Osteocyte (in vitro differentiated cells): ENCODE data around the gene GAL3ST2. TPM values are rescaled to one million over a fixed set of nuclear protein-coding genes. Genes with fewer than 3 reads are reported as not detected.

ENCODE experiments used
- DNase-seq: peaks from one replicate; pipeline ENCODE4 v3.0.0; 2021; ENCODE audit warnings: mixed read lengths; ENCODE audit not compliant: unreplicated experiment; ENCODE audit errors: extremely low spot score
- H3K27ac Mint-ChIP-seq: one replicate; pipeline ENCODE4 v1.8.0; 2021; ENCODE audit warnings: mild to moderate bottlenecking, mixed read lengths; ENCODE audit not compliant: unreplicated experiment
- H3K27me3 Mint-ChIP-seq: one replicate; pipeline ENCODE4 v1.8.0; 2021; ENCODE audit warnings: mixed read lengths; ENCODE audit not compliant: unreplicated experiment
- H3K36me3 Mint-ChIP-seq: one replicate; pipeline ENCODE4 v1.8.0; 2021; ENCODE audit warnings: mixed read lengths; ENCODE audit not compliant: unreplicated experiment
- H3K4me1 Mint-ChIP-seq: one replicate; pipeline ENCODE4 v1.8.0; 2021; ENCODE audit warnings: mixed read lengths; ENCODE audit not compliant: unreplicated experiment
- H3K4me3 Mint-ChIP-seq: one replicate; pipeline ENCODE4 v1.8.0; 2021; ENCODE audit warnings: mild to moderate bottlenecking, moderate library complexity, mixed read lengths; ENCODE audit not compliant: unreplicated experiment
- H3K9me3 Mint-ChIP-seq: one replicate; pipeline ENCODE4 v1.8.0; 2021; ENCODE audit warnings: mixed read lengths; ENCODE audit not compliant: unreplicated experiment
- total RNA-seq: library from RNA; stranded (reverse); gene quantifications from 2 replicates; pipeline ENCODE4 v1.2.1, GENCODE V29; 2021
- TF ChIP-seq, protein P1 (sequence below): fragments of 200-600 bp; sonication (generic); IDR thresholded peaks from 2 replicates; pipeline ENCODE4 v1.5.0; 2021; ENCODE audit warnings: antibody characterized with exemption, mild to moderate bottlenecking, moderate library complexity

Gene GAL3ST2
- total RNA-seq, 1 donor from 2014 or later: 0.48 TPM

DNA sequence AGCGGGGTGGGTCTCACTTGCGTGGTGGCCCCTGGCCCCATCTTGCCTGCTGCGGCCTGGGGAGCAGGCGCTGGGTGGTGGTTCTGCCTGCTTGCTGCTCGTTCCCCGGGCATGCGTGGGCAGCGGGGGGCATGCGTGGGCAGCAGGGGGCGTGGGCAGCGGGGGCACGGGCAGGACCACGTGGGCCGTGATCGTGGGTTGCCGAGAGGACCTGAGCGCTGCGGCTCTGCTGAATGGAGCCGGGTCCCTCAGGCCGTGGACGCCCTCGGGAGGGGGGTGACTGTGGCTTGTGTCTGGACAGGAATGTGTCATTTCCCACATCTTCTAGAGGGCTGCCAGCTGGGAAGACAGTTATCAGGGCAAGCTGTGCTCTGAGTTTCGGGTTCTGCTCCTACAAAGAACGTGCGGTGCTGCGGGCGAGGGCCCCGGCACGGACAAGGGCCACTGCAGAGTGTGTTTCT lies 8.3 kb upstream of the GAL3ST2 start:
- H3K27ac Mint-ChIP-seq: no peak overlapping the region
- H3K9me3 Mint-ChIP-seq: no peaks in the 10 kb centered on the region
- H3K4me3 Mint-ChIP-seq: no peak overlapping the region
- peak; percentile 81 for DNase-seq
- no peaks in the 10 kb centered on the region for H3K27me3 Mint-ChIP-seq
- TF ChIP-seq, protein P1, sequence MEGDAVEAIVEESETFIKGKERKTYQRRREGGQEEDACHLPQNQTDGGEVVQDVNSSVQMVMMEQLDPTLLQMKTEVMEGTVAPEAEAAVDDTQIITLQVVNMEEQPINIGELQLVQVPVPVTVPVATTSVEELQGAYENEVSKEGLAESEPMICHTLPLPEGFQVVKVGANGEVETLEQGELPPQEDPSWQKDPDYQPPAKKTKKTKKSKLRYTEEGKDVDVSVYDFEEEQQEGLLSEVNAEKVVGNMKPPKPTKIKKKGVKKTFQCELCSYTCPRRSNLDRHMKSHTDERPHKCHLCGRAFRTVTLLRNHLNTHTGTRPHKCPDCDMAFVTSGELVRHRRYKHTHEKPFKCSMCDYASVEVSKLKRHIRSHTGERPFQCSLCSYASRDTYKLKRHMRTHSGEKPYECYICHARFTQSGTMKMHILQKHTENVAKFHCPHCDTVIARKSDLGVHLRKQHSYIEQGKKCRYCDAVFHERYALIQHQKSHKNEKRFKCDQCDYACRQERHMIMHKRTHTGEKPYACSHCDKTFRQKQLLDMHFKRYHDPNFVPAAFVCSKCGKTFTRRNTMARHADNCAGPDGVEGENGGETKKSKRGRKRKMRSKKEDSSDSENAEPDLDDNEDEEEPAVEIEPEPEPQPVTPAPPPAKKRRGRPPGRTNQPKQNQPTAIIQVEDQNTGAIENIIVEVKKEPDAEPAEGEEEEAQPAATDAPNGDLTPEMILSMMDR: no peak
- H3K36me3 Mint-ChIP-seq: no peaks in the 10 kb centered on the region
- H3K4me1 Mint-ChIP-seq: peaks cover 8% of the 10 kb centered on the region

DNA sequence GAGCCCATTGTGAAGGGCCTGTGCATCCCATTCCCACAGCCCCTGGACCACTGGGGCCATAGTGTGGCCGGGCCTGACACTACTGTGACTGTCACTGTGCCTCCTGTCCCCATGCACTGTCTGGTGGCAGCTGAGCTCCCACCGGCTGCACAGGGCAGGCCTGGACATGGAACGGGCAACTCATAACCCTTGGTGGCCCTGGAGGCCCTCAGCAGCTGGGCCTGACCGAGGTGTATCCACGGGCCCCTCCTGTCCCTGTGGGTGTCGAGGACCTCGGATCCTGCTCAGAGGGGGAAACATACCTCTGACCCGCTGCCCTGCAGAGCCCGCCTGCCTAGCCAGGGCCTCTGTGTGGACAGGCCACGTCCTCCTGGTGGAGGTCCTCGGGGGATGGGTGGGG lies 7.8 kb upstream of the GAL3ST2 start:
- H3K27me3 Mint-ChIP-seq: no peaks in the 10 kb centered on the region
- peaks cover 8% of the 10 kb centered on the region for H3K4me1 Mint-ChIP-seq
- DNase-seq: peak; percentile 73

DNA sequence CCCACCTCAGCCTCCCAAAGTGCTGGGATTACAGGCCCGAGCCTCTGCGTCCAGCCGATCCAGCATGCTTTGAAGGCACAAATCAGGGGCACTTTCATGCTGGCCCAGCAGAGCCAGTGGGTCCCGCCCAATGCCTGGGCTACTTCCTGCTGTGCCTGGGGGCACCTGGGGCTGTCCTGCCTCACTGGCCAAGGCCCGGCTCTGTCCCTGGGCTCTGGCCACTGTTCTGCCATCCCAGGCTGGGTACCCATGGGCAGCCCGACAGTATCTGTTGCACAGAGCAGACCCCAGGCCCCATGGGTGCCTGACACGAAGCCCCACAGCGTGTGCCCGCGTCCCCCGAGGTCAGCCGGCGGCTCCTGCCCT lies 6.8 kb upstream of the GAL3ST2 start:
- Mint-ChIP-seq H3K36me3 (no peaks in the 10 kb centered on the region), H3K9me3 (no peaks in the 10 kb centered on the region), H3K27ac (no peak overlapping the region), H3K4me1 (peaks cover 5% of the 10 kb centered on the region), H3K27me3 (no peaks in the 10 kb centered on the region), H3K4me3 (no peak overlapping the region)
- no peak for DNase-seq
- TF ChIP-seq, protein P1: no peak

More for the DNA sequence above, 7.8 kb upstream of the GAL3ST2 start:
- Mint-ChIP-seq H3K9me3 (no peaks in the 10 kb centered on the region), H3K4me3 (no peak overlapping the region), H3K36me3 (no peaks in the 10 kb centered on the region), H3K27ac (no peak overlapping the region)
- TF ChIP-seq, protein P1: no peak

DNA sequence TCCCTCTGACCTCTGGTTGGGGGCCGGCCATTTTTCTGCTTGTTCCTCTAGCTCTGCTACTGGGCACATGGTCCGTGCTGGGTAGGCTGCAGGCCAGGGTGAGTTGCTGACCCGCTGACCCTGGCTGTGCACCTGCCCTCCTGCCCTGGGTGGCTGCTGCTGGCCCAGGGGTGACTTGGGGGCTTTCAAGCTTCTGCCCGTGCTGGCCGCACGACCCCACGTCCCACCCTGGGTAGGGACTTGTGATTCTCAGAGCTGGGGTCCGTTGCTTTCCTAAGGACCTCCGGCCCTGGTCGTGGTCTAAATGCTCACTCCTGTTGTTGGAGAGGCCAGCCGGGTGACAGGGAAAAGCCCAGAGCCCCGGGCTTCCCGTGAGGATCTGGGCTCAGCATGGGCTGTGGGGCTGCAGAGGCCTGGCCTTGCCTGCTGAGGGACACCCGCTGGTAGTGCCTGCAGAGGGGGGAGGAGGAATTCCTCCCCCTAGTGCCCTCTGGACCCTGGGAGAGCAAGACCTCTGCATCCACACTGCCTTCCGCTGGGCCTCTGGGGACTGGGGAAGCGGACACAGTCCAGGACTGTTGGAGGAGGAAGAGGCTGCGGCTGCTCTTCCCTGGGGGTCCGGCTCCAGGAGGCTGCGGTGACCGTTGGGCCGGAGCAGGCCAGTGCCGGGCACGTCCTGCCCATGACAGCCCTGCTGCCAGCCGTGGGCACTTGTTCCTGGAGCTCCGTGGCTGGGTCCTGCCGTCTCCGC lies 6.3 kb upstream of the GAL3ST2 start:
- peak; percentile 81 for DNase-seq
- H3K9me3 Mint-ChIP-seq: no peaks in the 10 kb centered on the region
- no peak overlapping the region for H3K4me3 Mint-ChIP-seq
- TF ChIP-seq, protein P1: no peak
- no peaks in the 10 kb centered on the region for H3K36me3 Mint-ChIP-seq
- H3K4me1 Mint-ChIP-seq: peaks cover 7% of the 10 kb centered on the region
- H3K27ac Mint-ChIP-seq: no peak overlapping the region
- no peaks in the 10 kb centered on the region for H3K27me3 Mint-ChIP-seq

DNA sequence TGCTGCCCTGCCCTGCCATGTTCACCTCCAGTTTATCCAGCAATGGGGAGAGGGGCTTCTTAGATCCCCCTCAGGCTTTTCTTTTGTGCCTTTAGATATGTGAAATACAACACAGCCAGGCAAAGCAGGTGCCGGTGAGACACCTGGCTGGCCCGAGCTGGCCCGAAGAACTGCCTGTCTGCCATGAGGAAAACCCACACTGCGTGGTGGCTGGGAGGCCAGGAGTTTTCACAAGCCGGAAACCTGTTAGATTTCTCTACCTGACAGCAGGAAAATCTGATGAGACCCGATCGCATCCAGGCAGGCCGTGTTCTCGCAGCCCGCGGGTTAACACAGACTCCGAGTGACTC lies 5.7 kb upstream of the GAL3ST2 start:
- H3K27me3 Mint-ChIP-seq: no peaks in the 10 kb centered on the region
- no peaks in the 10 kb centered on the region for H3K9me3 Mint-ChIP-seq
- H3K27ac Mint-ChIP-seq: no peak overlapping the region
- H3K36me3 Mint-ChIP-seq: no peaks in the 10 kb centered on the region
- TF ChIP-seq, protein P1: no peak
- H3K4me1 Mint-ChIP-seq: peaks cover 7% of the 10 kb centered on the region
- peak; percentile 83 for DNase-seq
- no peak overlapping the region for H3K4me3 Mint-ChIP-seq
